Thyroid gland (tissue), 4 donors: ENCODE results near the gene MAL.

Experiments used
- CTCF ChIP-seq, 6 experiments: fragments of 200-600 bp in 3 of 6; fragments of 450-650 bp in 3 of 6; sonication (generic) in 3 of 6; IDR thresholded peaks; one replicate each; pipeline ENCODE4 v1.5.1; 2016 to 2019; ENCODE audit warnings: antibody characterized with exemption in 6 of 6, mild to moderate bottlenecking in 2 of 6, inconsistent platforms in 1 of 6, moderate library complexity in 1 of 6
- POLR2A ChIP-seq, 2 donors: fragments of 450-650 bp; IDR thresholded peaks; one replicate each; pipeline ENCODE4 v1.6.1; 2017; ENCODE audit warnings: antibody characterized with exemption in 2 of 2, mild to moderate bottlenecking in 2 of 2, moderate library complexity in 1 of 2

GRCh38 chr2:95029898-95030341, 4.4 kb downstream of the MAL start:
- TF ChIP-seq POLR2A (IDR thresholded peaks at IDR 0.05), result no peak
- no peak for TF ChIP-seq CTCF (IDR thresholded peaks at IDR 0.05)
